Stimulated activated CD4-positive, alpha-beta T cell treated with anti-CD3 and anti-CD28 coated beads, Interleukin-4, amount 100 ng/mL, for 1 hour (primary cell): ENCODE measurements around the gene TRAPPC13.
A peak's percentile ranks its signal among the peaks of the same experiment; 100 is the strongest.
"Not testable (repeated sequence)": the region's sequence is repeated elsewhere in the genome, so short reads cannot be mapped to it uniquely, and the experiment has no call there.

Source experiments
- DNase-seq: peaks from one replicate; pipeline ENCODE4 v3.0.0-alpha.2; 2020

The TRAPPC13 gene, protein sequence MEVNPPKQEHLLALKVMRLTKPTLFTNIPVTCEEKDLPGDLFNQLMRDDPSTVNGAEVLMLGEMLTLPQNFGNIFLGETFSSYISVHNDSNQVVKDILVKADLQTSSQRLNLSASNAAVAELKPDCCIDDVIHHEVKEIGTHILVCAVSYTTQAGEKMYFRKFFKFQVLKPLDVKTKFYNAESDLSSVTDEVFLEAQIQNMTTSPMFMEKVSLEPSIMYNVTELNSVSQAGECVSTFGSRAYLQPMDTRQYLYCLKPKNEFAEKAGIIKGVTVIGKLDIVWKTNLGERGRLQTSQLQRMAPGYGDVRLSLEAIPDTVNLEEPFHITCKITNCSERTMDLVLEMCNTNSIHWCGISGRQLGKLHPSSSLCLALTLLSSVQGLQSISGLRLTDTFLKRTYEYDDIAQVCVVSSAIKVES

DNA sequence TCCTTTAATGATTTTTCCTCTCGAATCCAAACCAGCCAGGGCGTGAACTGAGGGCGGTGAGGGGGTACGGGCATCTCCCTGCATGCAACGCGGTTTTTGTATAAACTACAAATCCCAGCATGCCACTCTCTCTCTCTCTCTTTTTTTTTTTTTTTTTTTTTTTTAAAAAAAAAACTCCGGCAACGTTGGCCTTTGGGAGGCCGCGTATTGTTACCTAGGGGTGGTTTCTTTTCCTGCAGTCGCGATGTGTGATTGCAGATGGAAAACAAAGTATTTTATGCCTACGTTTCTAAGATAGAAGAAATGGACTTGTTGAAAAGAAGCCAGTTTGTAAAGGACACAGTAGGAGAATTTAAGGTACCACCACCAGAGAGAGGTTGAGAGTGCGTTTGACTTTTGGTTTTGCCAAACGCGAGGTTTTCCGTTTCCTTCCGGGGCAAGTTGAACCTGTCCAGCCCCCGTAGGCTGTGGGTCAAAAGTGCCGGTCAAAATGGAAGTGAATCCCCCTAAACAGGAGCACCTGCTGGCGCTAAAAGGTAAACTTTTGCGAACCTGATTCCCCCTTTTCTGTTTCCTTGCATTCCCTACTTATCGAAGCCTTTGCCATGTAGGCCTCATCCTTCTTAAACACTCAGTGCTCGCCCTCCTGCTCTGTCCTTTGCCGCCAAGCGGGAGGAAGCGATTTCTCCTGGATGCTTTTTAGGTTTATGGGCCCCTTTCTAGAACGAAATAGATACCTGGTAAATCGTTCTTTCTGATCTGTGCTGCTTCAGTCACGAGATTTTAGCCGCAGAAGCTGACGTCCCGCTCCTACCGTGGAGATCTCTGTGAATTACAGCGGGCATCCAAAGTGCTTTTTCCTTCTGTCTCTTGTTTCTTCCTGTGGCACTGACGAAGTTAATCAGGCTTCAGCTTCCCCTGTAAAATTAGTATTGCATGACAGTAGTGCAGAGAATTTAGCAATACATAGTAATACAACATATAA, at the start of gene TRAPPC13, which contains the start of gene SHLD3:
TRAPPC13 (plus strand) TSS at position 457 of the 985 bp plus-strand sequence; CDS start at position 491, 34 bp downstream.
SHLD3 (plus strand) TSS at position 457 of the 985 bp plus-strand sequence. CDS start 4,561 bp downstream, outside the sequence.
- peak; percentile 72 for DNase-seq

DNA sequence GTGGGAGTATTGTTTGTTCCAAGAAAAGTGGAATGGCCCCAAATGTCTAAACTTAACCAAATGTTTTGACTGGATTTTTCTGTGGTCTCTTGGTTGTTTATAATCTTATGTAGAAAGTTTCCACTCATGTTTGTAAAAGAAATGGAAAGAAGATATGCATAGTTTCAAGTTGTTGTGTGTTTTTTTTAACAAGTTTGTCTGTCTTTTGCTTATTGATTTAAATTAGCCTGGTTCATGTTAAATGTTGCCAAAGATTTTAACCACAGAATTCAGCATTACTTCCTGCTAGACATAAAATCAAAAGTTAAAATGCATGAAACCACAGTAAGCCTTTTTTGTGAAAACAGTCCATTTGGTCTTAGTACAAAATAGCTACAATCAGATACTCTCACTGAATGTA, 47.7 kb upstream of the TRAPPC13 start:
- no peak for DNase-seq

DNA sequence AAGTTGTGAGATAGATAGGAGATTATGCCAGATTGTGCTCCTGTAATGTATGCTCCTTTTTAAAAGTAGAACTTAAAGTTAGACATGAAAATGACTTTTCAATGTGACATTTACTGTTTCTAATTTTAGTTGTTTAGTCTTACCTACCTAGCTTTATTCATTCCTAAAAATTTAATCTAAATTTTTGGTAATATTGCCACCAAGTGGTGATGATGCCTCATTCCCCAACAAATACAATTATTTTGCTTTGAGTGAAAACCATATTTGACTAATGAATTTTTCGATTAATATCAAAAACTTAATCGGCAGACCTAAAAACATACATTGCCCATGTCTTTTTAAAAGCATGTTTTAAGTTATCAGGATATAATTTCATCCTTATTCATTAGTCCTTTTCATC, 36.1 kb upstream of the TRAPPC13 start:
- no peak for DNase-seq

DNA sequence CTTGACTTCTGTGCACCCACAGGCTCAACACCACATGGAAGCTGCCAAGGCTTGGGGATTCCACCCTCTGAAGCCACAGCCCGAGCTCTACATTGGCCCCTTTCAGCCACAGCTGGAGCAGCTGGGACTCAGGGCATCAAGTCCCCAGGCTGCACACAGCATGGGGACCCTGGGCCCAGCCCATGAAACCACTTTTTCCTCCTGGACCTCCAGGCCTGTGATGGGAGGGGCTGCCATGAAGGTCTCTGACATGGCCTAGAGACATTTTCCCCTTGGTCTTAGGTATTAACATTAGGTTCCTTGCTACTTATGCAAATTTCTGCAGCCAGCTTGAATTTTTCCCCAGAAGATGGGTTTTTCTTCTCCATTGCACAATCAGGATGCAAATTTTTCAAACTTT, 23.1 kb upstream of the TRAPPC13 start:
- not testable (repeated sequence) for DNase-seq

DNA sequence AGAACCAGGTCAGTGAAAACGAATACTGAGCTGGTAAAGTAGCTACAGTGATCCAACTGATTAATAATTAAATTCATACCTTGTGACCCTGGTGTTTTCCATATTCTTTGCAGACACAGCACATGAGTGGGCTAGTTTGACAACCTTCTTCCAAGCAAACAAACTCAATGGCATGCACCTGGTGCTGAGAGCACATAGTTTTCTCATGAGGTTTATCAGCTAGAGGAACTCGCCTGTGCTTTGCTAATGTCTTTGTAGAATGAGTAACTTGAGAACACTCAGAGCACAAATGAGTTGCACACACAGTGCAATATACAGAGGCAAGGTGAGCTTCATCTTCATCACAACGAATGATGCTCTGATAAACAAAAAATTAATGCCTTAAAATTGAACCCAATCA, 13.3 kb upstream of the TRAPPC13 start:
- DNase-seq: no peak

DNA sequence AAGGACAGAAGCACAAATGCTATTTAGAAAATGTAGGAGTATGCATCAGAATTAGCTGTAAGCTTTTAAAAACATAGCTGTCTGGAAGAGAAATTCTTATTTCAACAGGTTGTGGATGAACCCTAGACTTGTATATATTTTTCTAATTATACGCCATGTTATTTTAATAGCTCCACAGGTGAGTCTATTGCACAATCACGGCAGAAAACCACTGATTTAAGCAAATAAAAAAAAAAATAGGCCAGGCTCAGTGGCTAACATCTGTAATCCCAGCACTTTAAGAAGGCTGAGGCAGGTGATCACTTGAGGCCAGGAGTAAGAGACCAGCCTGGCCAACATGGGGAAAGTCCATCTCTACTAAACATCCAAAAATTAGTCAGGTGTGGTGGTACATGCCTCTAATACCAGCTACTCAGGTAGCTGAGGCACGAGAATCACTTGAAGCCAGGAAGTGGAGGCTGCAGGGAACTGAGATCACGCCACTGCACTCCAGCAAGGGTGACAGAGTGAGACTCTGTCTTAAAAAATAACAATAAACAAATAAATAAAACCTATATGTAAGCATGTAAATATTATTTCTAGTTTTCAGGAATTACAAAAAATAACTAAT, 12.4 kb upstream of the TRAPPC13 start:
- no peak for DNase-seq

DNA sequence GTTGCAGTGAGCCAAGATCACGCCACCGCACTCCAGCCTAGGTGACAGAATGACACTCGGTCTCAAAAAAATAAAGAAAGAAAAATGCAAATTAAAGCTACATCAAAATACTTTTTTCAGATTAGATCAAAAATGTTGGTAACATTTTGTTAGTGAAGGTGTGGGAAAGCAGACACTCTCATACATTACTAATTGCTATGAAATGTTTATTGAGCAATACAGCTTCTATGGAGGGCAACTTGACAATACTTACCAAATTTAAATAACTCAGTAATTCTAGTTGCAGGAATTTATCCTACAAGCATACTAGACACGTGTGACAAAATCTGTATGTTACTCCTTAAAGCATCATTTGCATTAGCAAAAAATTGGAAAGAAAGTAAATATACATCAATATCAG, 4.8 kb upstream of the TRAPPC13 start:
- DNase-seq: no peak

DNA sequence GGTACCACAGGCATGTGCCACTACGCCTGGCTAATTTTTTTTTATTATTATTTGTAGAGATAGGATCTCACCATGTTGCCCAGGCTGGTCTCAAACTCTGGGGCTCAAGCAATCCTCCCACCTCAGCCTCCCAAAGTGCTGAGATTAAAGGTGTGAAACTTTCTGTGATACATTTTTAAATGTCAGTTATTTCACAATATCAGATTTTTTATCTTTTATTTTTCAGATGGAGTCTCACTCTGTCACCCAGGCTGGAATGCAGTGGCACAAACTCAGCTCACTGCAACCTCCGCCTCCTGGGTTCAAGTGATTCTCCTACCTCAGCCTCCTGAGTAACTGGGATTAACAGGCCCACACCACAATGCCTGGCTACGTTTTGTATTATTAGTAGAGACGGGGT, 2.9 kb upstream of the TRAPPC13 start:
- DNase-seq: not testable (repeated sequence)

DNA sequence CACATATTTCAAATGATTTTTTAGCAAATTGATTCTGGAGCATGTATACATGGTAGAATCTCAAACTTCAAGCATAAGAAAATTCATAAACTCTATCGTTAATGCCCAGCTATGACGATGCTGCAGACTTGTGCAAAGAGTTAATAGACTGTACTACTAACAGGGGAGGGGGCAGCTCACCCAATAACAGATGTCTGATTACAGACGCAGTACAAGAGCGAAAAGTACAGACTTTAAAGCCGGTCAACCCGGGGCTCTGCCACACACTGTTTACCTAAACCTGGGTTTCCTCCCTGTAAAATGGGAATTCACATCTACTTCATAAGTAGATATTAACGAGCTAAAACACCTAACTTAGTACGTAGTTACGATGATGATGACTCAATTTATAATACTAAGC, 1.3 kb upstream of the TRAPPC13 start:
- DNase-seq: no peak

DNA sequence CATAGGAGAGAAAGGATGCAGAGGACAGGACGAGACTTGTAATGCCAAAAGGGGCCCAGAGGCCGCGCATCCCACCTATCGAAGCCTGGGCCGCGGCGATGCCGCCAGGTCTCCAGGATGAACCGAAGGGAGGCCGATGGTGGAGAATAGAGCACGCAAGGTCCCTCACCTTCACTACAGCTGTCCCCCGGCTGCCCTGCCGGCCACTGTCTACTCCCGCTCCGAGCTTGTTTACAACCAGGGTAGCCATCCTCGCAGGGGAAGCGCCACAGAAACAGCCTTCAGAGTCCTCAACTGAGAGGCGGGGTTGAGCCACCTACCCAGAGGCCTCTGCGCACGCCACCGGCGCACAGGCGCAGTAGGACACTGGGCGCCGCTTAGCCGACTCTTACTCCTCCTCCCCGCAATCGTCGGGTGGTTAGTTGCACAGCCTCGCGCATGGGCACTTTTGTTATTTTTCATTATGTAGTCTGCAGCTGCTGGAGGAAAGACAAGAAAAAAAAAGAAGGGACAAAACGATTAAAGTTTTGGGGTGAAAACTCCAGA, 729 bp upstream of the TRAPPC13 start, which contains the start of gene TRIM23:
TRIM23 (minus strand) TSS at position 309 of the 546 bp plus-strand sequence; CDS start at position 250, 59 bp downstream.
- DNase-seq: peak; percentile 87

DNA sequence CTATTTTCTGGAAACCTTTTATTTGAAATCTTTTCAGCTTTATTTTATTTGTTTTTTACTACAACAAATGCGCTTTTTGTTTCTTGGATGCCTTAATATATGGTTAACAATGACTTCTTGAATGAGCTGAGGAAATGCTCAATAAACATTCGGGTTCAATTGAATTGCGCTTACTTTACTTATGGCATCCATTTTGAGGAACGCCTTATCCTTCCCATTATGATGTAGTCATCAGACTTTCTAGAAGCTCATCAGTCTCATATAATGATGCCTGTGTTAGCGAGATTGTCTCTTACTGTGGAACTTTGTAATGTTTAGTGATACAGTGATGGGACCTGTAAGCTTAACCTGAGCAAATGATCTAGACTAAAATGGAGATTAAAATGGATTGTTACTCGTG, 916 bp downstream of the TRAPPC13 start:
- no peak for DNase-seq

DNA sequence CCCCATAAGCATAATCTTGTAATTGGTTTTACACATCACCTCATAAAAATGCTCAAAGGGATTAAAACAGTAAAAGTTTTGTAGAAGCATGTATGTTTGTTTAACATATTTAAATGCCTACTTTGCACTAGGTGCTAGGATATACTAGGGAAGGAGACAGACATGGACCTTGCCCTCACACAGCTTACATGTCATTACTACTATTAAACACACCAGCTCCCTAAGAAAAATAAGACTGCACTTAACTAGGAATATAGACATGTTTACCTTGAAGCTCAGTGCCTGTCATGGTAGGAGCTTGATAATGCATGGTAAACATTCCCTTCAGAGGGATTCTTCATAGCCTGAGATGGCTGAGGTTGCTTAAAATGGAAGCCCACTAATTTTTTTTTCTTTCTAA, 6.2 kb downstream of the TRAPPC13 start:
- no peak for DNase-seq

DNA sequence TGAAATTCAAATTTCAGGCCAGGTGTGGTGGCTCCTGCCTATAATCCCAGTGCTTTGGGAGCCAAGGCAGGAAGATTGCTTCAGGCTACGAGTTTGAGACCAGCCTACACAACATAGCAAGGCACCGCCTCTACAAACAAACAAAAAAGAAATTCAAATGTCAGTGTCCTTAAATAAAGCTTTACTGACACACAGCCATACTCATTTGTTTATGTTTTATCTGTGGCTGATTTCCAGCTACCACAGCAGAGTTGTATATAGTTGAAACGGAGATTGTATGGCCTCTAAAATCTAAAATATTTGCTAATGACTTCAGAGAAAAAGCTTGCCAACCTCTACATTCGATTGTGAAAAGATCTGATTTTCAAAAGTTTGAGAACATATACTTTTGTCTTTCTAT, 15.4 kb downstream of the TRAPPC13 start:
- DNase-seq: no peak

DNA sequence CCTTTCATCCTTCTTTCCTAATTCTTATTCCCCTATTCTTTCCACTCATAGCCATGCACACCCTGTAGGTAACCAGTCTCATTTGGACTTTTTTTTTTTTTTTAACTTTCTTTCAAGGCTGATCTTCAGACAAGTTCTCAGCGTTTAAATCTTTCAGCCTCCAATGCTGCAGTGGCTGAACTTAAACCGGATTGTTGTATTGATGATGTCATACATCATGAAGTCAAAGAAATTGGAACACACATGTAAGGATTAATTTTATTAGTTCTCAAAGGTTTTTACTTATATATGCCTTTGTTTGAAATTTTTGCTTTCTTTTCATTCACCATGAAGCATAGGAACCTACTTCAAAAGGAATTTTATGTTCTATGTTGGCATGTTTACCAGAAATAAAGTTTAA, 22.1 kb downstream of the TRAPPC13 start:
- no peak for DNase-seq

DNA sequence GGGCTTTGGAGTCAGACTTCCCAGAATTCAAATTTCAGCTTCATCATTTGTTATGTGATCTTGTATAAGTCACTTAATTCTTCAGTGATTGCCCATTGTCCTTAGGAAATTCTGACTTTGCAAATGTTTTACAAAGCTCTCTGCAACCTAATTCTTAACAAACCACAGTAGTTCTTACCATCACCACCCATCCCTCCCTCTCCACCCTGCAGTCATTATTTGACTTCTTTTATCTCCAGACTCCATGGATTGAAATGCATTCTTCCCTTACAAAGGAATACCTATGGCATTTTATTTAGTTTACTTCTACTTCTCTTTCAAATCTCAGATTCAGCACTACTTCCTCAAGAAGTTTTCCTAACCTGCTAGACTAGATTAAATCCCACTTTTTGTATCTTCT, 23.1 kb downstream of the TRAPPC13 start:
- DNase-seq: no peak

DNA sequence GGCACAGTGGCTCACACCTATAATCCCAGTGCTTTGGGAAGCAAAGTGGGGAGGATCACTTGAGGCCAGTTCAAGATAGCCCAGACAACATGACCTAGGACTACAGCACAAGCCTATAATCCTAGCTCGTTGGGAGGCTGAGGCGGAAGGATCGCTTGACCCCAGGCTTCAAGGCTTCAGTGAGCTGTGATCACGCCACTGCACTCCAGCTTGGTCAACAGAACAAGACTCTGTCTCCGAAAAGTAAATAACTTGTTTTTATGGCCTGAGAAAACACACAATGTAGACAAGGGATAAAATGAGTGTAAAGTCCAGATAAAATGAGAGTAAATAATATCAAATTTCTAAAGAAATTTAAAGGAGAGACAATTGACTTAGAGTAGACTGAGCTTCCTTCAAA, 26.3 kb downstream of the TRAPPC13 start:
- DNase-seq: no peak

DNA sequence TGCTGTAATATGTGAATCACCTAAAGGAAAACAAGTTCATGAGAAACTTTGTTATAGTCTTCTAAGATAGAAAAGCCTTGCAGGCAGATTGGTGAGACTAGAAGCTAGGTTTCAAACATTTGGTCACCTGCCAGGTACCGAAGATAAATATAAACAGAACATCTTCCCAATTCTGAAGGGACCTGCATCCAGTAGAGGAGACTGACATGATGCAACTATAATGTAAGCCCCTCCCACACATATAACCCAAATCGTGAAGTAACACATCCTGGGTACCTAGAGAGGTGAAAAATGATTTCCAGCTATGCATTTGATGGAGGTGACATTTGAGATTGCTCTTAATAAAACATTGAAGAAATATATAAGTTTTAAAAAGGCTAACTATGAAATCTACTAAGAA, 29.9 kb downstream of the TRAPPC13 start:
- DNase-seq: no peak

DNA sequence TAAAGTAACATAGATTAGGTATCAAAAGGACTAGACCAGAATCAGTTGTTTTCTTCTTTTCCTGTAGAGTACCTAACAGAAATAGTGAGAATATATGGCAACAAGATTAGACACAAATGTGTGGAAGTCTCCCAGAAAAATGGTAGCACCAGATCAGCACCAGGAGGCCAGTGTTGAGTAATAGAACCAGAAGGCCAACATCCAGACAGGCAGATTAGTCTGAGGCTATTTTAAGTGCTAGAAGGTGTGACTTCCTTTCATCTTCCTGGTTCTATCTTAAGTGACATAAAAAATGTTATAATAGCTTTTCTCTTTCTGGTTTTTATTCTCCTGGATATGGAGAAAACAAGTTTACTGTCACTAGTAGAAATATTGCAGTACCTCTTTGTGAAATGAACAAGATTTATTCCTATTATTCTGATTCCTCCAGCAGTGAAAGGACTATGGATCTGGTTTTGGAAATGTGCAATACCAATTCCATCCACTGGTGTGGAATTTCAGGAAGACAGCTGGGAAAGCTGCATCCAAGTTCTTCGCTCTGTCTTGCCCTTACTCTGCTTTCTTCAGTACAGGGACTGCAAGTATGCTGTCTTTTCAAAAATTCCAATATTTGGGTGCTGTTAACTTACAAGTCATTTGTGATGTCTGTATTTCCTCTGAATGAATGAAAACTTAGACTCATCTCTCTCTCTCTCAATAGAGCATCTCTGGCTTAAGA, 39.1 kb downstream of the TRAPPC13 start:
- no peak for DNase-seq

DNA sequence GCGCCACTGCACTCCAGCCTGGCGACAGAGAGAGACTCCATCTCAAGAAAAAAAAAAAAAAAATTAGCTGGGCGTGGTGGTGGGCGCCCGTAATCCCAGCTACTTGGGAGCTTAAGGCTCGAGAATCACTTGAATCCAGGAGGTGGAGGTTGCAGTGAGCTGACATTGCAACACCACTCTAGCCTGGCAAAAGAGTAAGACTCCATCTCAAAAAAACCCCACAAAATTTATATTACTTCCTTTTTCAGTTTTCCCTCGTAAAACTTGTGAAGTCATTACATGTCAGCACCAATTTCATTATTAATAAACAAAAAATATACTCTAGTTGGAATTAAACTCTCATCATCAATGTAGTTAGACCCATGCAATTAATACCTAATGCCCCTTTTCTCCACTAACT, 43.9 kb downstream of the TRAPPC13 start:
- DNase-seq: no peak

DNA sequence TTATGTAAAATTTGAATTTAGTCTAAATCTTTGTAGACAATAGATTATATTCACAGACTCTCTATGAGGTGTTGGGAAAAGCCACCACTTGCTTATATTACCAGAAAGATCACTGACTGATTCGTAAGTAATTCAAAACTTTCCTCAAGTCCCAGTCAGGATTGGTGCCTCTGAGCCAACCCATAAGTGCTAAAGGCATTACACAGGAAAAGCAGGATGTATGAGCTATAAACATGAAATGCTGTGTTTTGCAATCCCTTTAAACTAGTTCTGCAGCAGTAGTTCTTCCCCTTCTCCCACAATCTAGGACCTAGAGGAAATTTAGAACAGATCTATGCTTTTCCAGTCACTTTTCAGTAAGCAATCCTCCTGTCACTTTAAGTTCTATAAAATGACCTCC, 48.0 kb downstream of the TRAPPC13 start:
- no peak for DNase-seq

DNA sequence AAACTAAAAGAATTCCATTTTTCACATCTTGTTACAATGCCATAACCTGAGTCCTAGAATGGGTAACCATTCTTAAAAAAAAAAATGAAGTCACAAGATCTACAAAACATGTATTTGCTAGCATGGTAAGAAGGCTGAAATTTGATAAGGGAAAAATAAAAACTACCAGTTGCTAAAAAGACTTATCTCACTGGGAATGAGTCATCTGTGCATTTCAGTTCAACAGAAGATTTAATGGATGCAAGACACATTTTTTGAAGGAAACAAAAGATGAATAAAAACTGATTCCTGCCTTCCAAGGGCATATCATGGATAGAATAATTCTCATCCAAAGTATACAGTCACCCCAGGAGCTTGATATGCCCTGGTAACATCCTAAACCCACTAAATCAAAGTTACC, 49.9 kb downstream of the TRAPPC13 start:
- DNase-seq: no peak

DNA sequence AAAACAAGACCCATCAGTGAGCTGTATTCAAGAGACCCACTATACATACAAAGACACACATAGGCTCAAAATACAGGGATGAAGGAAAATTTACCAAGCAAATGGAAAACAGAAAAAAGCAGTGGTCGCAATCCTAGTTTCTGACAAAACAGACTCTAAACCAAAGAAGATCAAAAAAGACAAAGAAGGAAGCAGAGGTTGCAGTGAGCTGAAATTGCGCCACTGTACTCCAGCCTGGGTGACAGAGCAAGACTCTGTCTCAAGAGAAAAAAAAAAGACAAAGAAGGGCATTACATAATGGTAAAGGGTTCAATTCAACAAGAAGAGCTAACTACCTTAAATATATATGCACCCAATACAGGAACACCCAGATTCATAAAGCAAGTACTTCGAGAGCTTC, 51.2 kb downstream of the TRAPPC13 start:
- DNase-seq: not testable (repeated sequence)
